Liver (tissue), 3 donors: Measurements from ENCODE around the gene NOS1.

ENCODE experiments used
- GABPA ChIP-seq, 2 donors: IDR thresholded peaks in 1 of 2; conservative IDR thresholded peaks in 1 of 2; 2 replicates each; pipeline ENCODE4 v1.6.1; 2016; ENCODE audit warnings: antibody characterized with exemption in 2 of 2, mild to moderate bottlenecking in 1 of 2, moderate library complexity in 1 of 2
- MAX ChIP-seq: IDR thresholded peaks from 2 replicates; pipeline ENCODE4 v1.6.1; 2016; ENCODE audit warnings: antibody characterized with exemption
- SP1 ChIP-seq: IDR thresholded peaks from 2 replicates; pipeline ENCODE4 v1.6.1; 2018; ENCODE audit warnings: antibody characterized with exemption, mild to moderate bottlenecking
- TAF1 ChIP-seq: conservative IDR thresholded peaks from 2 replicates; pipeline ENCODE4 v1.6.1; 2016; ENCODE audit warnings: antibody characterized with exemption, mild to moderate bottlenecking
- TF ChIP-seq, protein P1 (sequence below): fragments of 150-350 bp; IDR thresholded peaks from 2 replicates; pipeline ENCODE4 v1.5.1; 2017; ENCODE audit warnings: improper control_type of control experiment, low read depth, low read length; ENCODE audit not compliant: missing input control
- TF ChIP-seq, protein P2 (sequence below): IDR thresholded peaks from 2 replicates; pipeline ENCODE4 v1.6.1; 2016; ENCODE audit warnings: antibody characterized with exemption, mild to moderate bottlenecking
- donor health status: healthy.
- donor health status: healthy.

GRCh38 chr12:117214797-117215196, 146.6 kb downstream of the NOS1 start:
- TF ChIP-seq, protein P1, sequence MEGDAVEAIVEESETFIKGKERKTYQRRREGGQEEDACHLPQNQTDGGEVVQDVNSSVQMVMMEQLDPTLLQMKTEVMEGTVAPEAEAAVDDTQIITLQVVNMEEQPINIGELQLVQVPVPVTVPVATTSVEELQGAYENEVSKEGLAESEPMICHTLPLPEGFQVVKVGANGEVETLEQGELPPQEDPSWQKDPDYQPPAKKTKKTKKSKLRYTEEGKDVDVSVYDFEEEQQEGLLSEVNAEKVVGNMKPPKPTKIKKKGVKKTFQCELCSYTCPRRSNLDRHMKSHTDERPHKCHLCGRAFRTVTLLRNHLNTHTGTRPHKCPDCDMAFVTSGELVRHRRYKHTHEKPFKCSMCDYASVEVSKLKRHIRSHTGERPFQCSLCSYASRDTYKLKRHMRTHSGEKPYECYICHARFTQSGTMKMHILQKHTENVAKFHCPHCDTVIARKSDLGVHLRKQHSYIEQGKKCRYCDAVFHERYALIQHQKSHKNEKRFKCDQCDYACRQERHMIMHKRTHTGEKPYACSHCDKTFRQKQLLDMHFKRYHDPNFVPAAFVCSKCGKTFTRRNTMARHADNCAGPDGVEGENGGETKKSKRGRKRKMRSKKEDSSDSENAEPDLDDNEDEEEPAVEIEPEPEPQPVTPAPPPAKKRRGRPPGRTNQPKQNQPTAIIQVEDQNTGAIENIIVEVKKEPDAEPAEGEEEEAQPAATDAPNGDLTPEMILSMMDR = no peak
- TF ChIP-seq TAF1 (no peak), SP1 (no peak), MAX (no peak), GABPA (IDR thresholded peaks at IDR 0.05 in 1 of 2, conservative IDR thresholded peaks at IDR 0.05 in 1 of 2) (no peak)
- TF ChIP-seq, protein P2, sequence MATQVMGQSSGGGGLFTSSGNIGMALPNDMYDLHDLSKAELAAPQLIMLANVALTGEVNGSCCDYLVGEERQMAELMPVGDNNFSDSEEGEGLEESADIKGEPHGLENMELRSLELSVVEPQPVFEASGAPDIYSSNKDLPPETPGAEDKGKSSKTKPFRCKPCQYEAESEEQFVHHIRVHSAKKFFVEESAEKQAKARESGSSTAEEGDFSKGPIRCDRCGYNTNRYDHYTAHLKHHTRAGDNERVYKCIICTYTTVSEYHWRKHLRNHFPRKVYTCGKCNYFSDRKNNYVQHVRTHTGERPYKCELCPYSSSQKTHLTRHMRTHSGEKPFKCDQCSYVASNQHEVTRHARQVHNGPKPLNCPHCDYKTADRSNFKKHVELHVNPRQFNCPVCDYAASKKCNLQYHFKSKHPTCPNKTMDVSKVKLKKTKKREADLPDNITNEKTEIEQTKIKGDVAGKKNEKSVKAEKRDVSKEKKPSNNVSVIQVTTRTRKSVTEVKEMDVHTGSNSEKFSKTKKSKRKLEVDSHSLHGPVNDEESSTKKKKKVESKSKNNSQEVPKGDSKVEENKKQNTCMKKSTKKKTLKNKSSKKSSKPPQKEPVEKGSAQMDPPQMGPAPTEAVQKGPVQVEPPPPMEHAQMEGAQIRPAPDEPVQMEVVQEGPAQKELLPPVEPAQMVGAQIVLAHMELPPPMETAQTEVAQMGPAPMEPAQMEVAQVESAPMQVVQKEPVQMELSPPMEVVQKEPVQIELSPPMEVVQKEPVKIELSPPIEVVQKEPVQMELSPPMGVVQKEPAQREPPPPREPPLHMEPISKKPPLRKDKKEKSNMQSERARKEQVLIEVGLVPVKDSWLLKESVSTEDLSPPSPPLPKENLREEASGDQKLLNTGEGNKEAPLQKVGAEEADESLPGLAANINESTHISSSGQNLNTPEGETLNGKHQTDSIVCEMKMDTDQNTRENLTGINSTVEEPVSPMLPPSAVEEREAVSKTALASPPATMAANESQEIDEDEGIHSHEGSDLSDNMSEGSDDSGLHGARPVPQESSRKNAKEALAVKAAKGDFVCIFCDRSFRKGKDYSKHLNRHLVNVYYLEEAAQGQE = no peak
